Prostate gland (tissue), 2 donors: ENCODE measurements around the gene IGDCC3. TPM values are rescaled to one million over a fixed set of nuclear protein-coding genes. Genes with fewer than 3 reads are reported as not detected.

ENCODE experiments used
- DNase-seq: peaks from one replicate; pipeline ENCODE4 v3.0.0-alpha.2; 2019; ENCODE audit warnings: low spot score
- H3K27ac ChIP-seq, 2 donors: fragments of 200-600 bp; sonication (generic); 2 replicates each; pipeline ENCODE4 v1.5.1; 2017 to 2019
- H3K27me3 ChIP-seq: fragments of 200-600 bp; sonication (generic); replicated peaks from 2 replicates; pipeline ENCODE4 v1.5.1; 2019; ENCODE audit not compliant: insufficient read depth
- H3K36me3 ChIP-seq, 2 donors: fragments of 200-600 bp; sonication (generic); 1 replicate in 1 of 2; 2 replicates in 1 of 2; pipeline versions ENCODE4 v1.5.1 to v1.8.1; 2017 to 2019
- H3K4me1 ChIP-seq: fragments of 200-600 bp; sonication (generic); replicated peaks from 2 replicates; pipeline ENCODE4 v1.5.1; 2019
- H3K4me3 ChIP-seq, 2 donors: fragments of 200-600 bp; sonication (generic); 2 replicates each; pipeline ENCODE4 v1.5.1; 2017 to 2019
- H3K9me3 ChIP-seq: fragments of 200-600 bp; sonication (generic); 2 replicates; pipeline ENCODE4 v1.5.1; 2017
- CTCF ChIP-seq, 4 experiments: fragments of 200-600 bp in 2 of 4; fragments of 450-650 bp in 2 of 4; sonication (generic) in 2 of 4; IDR thresholded peaks; 1 replicate in 3 of 4; 2 replicates in 1 of 4; pipeline ENCODE4 v1.5.1; 2016 to 2019; ENCODE audit warnings: antibody characterized with exemption in 4 of 4, mild to moderate bottlenecking in 2 of 4, moderate library complexity in 2 of 4
- POLR2A ChIP-seq: fragments of 450-650 bp; IDR thresholded peaks from one replicate; pipeline ENCODE4 v1.6.1; 2016; ENCODE audit warnings: antibody characterized with exemption, mild to moderate bottlenecking
- POLR2AphosphoS5 ChIP-seq: sonication (generic); formaldehyde crosslinking; IDR thresholded peaks from one replicate; pipeline ENCODE4 v1.6.1; 2017; ENCODE audit warnings: antibody characterized with exemption
- WGBS: methylation state at CpG from one replicate; pipeline ENCODE4 v1.1.5; 2018; 5-methylcytosine and 5-hydroxymethylcytosine counted together
- intact Hi-C: fragments of 100-400 bp; cut with DNase I; formaldehyde crosslinking; loops from one replicate; pipeline ENCODE4 v1.14.2; 2022
- total RNA-seq, 2 donors: library from RNA; depleted of rRNA; stranded (reverse); fragments of >200 nt; gene quantifications; one replicate each; pipeline ENCODE4 v1.1.0, GENCODE V29; 2016

IGDCC3 gene
- total RNA-seq, 2 donors from 2014 or later: 0.05 to 2.7 TPM

- no peaks in the 10 kb centered on the region for H3K36me3 ChIP-seq
- DNase-seq: no peak
- no peak overlapping the region for H3K4me3 ChIP-seq
- WGBS: 49% methylated on average over 10 of the region's 10 CpGs
- intact Hi-C loops: loop anchor here (1.0 kb wide), 1 partner anchor 68 kb away; no protein-coding TSS in a partner anchor
- H3K4me1 ChIP-seq: peaks cover 5% of the 10 kb centered on the region
- H3K27ac ChIP-seq: no peak overlapping the region
- no peak for TF ChIP-seq POLR2A
- TF ChIP-seq POLR2AphosphoS5: no peak
- TF ChIP-seq CTCF (IDR thresholded peaks at IDR 0.05): no peak
- H3K9me3 ChIP-seq: no peaks in the 10 kb centered on the region
- no peaks in the 10 kb centered on the region for H3K27me3 ChIP-seq
Measured at GRCh38 chr15:65385870-65386258, 8.1 kb upstream of the IGDCC3 start.

- H3K9me3 ChIP-seq: no peaks in the 10 kb centered on the region
- H3K27me3 ChIP-seq: no peaks in the 10 kb centered on the region
- no peak overlapping the region for H3K27ac ChIP-seq
- H3K4me1 ChIP-seq: peaks cover 5% of the 10 kb centered on the region
- TF ChIP-seq POLR2A (no peak), CTCF (IDR thresholded peaks at IDR 0.05) (peak; percentile 66 to 95 (median 91)), POLR2AphosphoS5 (peak; percentile 41)
- intact Hi-C loops: loop anchor here (1.0 kb wide), 1 partner anchor 67 kb away; no protein-coding TSS in a partner anchor
- peak; percentile 81 for DNase-seq
- H3K36me3 ChIP-seq: no peaks in the 10 kb centered on the region
- peak overlapping the region; percentile 2 to 10 for H3K4me3 ChIP-seq
- WGBS: 17% methylated on average over 43 of the region's 43 CpGs
Measured at GRCh38 chr15:65384895-65385869, 7.4 kb upstream of the IGDCC3 start.

- no peak overlapping the region for H3K4me3 ChIP-seq
- no peak for DNase-seq
- no peak for TF ChIP-seq POLR2A
- TF ChIP-seq POLR2AphosphoS5: no peak
- TF ChIP-seq CTCF (IDR thresholded peaks at IDR 0.05): no peak
- no peak overlapping the region for H3K27ac ChIP-seq
- intact Hi-C loops: no loop called here
- H3K27me3 ChIP-seq: no peaks in the 10 kb centered on the region
- H3K9me3 ChIP-seq: no peaks in the 10 kb centered on the region
- WGBS: 75% methylated on average over 4 of the region's 4 CpGs
- H3K4me1 ChIP-seq: peaks cover 5% of the 10 kb centered on the region
- no peaks in the 10 kb centered on the region for H3K36me3 ChIP-seq
Measured at GRCh38 chr15:65384505-65384894, 6.7 kb upstream of the IGDCC3 start.

- peaks cover 5% of the 10 kb centered on the region for H3K4me1 ChIP-seq
- no peak for DNase-seq
- intact Hi-C loops: no loop called here
- H3K36me3 ChIP-seq: no peaks in the 10 kb centered on the region
- no peak overlapping the region for H3K4me3 ChIP-seq
- H3K9me3 ChIP-seq: no peaks in the 10 kb centered on the region
- H3K27me3 ChIP-seq: no peaks in the 10 kb centered on the region
- no peak overlapping the region for H3K27ac ChIP-seq
- TF ChIP-seq CTCF (IDR thresholded peaks at IDR 0.05): no peak
- TF ChIP-seq POLR2A: no peak
- no peak for TF ChIP-seq POLR2AphosphoS5
- WGBS: 93% methylated on average over 6 of the region's 6 CpGs
Measured at GRCh38 chr15:65383991-65384390, 6.2 kb upstream of the IGDCC3 start.
